ENCODE measurements around the gene EPHX1.

DNA sequence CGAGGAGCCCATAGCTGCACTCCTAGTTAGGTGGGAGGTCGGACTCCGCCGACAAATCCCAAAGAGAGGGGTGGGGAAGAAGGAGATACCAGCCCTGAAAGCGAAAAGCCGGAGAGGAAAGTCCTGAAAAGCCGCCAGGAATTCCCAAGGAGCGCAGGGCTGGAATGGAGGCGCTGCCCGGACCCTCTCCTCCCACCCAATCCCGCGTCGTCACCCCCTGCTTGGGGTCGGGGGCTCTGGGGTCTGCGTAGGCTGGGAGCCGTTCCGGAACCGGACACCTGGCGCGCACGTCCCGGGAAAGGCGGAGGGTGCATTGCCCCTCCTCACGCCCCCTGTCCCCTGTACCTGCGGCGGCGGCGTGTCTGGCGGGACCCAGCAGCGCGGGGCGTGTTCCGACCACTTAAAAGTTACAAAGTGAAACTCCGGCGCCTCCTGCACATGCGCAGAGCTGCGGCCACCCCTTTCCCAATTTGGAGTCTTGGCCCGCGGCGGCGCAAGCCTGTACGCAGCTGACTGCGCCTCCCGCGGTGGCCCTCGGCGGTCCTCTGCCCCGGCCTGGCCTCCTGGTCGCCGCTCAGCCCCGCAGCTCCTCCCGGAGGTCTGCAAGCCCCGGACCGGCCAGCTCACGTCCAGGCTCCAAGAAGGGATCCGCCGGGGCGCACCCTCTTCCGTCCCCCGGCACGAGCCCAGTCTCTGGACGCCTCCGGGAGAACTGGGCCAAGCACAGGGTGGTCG is 72.2 kb downstream of the EPHX1 start, which contains the start of gene TMEM63A:
- TF ChIP-seq, protein P1, sequence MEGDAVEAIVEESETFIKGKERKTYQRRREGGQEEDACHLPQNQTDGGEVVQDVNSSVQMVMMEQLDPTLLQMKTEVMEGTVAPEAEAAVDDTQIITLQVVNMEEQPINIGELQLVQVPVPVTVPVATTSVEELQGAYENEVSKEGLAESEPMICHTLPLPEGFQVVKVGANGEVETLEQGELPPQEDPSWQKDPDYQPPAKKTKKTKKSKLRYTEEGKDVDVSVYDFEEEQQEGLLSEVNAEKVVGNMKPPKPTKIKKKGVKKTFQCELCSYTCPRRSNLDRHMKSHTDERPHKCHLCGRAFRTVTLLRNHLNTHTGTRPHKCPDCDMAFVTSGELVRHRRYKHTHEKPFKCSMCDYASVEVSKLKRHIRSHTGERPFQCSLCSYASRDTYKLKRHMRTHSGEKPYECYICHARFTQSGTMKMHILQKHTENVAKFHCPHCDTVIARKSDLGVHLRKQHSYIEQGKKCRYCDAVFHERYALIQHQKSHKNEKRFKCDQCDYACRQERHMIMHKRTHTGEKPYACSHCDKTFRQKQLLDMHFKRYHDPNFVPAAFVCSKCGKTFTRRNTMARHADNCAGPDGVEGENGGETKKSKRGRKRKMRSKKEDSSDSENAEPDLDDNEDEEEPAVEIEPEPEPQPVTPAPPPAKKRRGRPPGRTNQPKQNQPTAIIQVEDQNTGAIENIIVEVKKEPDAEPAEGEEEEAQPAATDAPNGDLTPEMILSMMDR (IDR thresholded peaks at IDR 0.05) = peak; percentile 23 to 57 (median 35)
- peak; percentile 84 for TF ChIP-seq POLR2A (IDR thresholded peaks at IDR 0.05)
- no peak for TF ChIP-seq EP300 (IDR thresholded peaks at IDR 0.05; ENCODE audit: low read depth)
- peak; percentile 87 to 90 (median 90) for TF ChIP-seq POLR2AphosphoS5 (IDR thresholded peaks at IDR 0.05)

All from transverse colon (tissue), 4 donors.